GM10248 (cell line): ENCODE data around the gene CACNA1G.

ENCODE experiments used
- CTCF ChIA-PET: fragments of 300-600 bp; sonication (Branson Sonifier 250); formaldehyde crosslinking; extraction: SDS; loops from one replicate; lab custom pipeline; 2021; ENCODE audit warnings: antibody characterized with exemption; lab: Yijun Ruan, JAX
- POLR2A ChIA-PET: fragments of 350-650 bp; sonication (Branson Sonifier 250); formaldehyde crosslinking; extraction: SDS; loops from one replicate; lab custom pipeline; 2020; ENCODE audit warnings: antibody characterized with exemption; lab: Yijun Ruan, JAX
- DNase-seq: peaks from one replicate; pipeline ENCODE4 v3.0.0; 2012; ENCODE audit errors: extremely low spot score
- CTCF ChIP-seq: IDR thresholded peaks from 2 replicates; pipeline ENCODE4 v1.5.1; 2012; ENCODE audit warnings: mild to moderate bottlenecking, low read depth; ENCODE audit errors: extremely low read depth, missing control alignments, control extremely low read depth

CACNA1G gene

DNA sequence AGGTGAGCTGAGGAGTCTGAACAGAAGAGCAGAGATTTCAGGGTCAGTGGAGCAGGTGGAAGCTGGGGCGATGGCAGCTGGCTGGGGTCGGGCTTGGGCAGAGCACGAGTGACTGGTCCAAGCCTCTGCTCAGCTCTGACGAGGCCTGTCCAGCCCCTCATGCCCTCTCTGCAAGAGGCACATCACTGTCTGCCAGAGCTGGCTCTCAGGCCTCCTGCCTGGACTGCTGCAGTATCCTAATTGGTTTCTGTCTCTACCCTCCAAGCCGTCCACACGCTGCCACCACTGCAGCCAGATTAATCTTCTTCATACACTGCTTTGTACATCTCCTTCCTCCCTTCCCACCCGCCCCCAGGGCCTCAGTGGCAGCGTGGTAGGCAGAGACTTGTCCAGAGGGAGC, 25.4 kb downstream of the CACNA1G start:
- ChIA-PET POLR2A (no interaction called here), CTCF (interaction anchor here (1.4 kb wide), 1 partner anchor 40 kb away, joined by 4 read pairs; no protein-coding TSS in a partner anchor)
- DNase-seq = no peak
- TF ChIP-seq CTCF = no peak

DNA sequence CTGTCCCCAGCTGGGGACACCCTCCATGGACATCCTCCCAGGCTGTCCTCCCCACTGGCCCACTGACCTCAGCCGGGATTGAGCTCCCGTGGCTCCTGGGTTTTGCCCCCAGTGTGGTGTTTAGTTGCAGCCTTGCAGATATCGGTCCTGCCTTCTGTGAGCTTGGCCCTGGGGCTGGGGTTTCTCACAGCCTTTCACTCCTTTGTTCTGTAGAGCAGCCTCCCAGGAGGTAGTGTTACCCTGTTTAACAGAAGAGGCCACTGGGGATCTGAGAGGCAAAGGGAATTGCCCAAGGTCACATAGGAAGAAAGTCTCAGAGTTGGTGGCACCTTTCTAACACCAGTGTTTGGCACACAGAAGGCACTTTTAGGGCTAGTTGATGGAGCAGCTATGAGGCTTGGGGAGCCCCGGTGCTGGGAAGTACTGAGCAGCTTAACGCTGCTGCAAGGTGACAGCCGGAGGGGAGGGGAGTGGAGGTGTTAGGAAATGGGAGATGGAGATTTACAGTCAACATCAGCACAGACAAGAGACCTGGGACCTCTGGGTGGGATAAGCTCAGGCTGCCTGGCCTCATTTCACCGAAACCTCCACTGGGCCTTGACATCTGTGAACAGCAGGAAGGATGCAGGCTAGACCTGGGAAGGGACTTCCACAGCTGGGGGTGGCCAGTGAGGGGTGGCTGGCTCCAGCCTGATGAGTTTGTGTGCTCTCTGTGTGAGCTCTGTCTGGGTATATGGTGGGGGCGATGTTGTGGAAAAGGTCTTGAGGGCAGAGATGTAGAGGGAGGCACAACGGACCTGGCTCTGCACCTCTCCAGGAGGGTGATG, 26.1 kb downstream of the CACNA1G start:
- DNase-seq = no peak
- TF ChIP-seq CTCF = no peak
- ChIA-PET CTCF (interaction anchor here (1.0 to 1.4 kb wide), 2 partner anchors 19 to 40 kb away, joined by 3 to 4 read pairs; no protein-coding TSS in a partner anchor), POLR2A (no interaction called here)

DNA sequence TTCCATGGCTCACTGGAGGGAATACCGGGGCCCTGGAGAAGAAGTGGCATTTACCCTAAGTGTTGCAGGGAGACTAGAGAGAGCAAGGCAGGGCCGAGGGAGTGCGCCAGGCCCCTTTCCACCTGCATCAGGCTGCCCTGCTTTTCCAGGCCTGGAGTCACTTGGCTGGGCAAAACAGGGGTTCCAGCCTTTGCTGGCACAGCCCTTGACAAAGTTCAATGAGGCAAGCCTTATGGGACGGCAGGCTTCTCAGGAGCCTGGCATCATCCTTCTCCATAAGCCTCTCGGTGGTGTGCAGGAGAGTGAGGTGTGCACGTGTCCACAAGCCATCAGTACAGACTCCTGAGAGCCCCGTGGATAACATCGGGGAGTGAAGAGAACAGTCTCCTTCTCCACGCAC, 27.1 kb downstream of the CACNA1G start:
- POLR2A ChIA-PET = no interaction called here
- TF ChIP-seq CTCF = no peak
- DNase-seq = no peak
- CTCF ChIA-PET = no interaction called here

- DNase-seq = no peak
- POLR2A ChIA-PET = no interaction called here
- CTCF ChIA-PET = interaction anchor here (1.6 kb wide), 1 partner anchor 107 kb away, joined by 3 read pairs; no protein-coding TSS in a partner anchor
- TF ChIP-seq CTCF = no peak
Measured at GRCh38 chr17:50588391-50589049, 28.0 kb downstream of the CACNA1G start.

GRCh38 chr17:50589095-50589705, 28.7 kb downstream of the CACNA1G start:
- TF ChIP-seq CTCF = no peak
- no peak for DNase-seq
- POLR2A ChIA-PET = no interaction called here
- CTCF ChIA-PET = interaction anchor here (1.6 kb wide), 1 partner anchor 107 kb away, joined by 3 read pairs; no protein-coding TSS in a partner anchor

GRCh38 chr17:50590946-50591737, 30.6 kb downstream of the CACNA1G start:
- ChIA-PET POLR2A (no interaction called here), CTCF (no interaction called here)
- no peak for TF ChIP-seq CTCF
- no peak for DNase-seq
